GM12801 (cell line): ENCODE measurements around the gene GTF2B.

Experiments
- TF ChIP-seq, protein P1 (sequence below): IDR thresholded peaks from one replicate; pipeline ENCODE4 v1.5.1; 2011; ENCODE audit warnings: control low read depth; ENCODE audit not compliant: insufficient read length; ENCODE audit errors: extremely low read depth

GTF2B gene

GRCh38 chr1:88891318-88891950 lies at the start of gene GTF2B:
TSS of gene GTF2B (minus strand) at chr1:88891567. CDS start at chr1:88891499, 68 bp downstream.
- TF ChIP-seq, protein P1, sequence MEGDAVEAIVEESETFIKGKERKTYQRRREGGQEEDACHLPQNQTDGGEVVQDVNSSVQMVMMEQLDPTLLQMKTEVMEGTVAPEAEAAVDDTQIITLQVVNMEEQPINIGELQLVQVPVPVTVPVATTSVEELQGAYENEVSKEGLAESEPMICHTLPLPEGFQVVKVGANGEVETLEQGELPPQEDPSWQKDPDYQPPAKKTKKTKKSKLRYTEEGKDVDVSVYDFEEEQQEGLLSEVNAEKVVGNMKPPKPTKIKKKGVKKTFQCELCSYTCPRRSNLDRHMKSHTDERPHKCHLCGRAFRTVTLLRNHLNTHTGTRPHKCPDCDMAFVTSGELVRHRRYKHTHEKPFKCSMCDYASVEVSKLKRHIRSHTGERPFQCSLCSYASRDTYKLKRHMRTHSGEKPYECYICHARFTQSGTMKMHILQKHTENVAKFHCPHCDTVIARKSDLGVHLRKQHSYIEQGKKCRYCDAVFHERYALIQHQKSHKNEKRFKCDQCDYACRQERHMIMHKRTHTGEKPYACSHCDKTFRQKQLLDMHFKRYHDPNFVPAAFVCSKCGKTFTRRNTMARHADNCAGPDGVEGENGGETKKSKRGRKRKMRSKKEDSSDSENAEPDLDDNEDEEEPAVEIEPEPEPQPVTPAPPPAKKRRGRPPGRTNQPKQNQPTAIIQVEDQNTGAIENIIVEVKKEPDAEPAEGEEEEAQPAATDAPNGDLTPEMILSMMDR = no peak

- TF ChIP-seq, protein P1 = no peak
These were observed 45.5 kb upstream of the GTF2B start for GRCh38 chr1:88936760-88937342.

DNA sequence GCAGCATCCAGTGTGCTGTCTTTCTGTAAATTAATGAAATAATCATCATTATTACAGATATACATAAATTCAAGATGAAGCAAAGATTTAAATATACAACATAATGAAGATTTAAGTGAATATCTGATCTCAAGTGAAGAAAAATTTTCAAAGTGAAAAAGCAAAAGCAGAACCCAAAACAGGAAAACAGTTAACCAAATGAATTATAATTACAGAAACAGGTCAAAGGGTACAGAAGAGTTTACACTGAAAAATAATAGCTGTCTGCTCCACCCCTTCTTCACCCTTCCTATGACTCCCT lies 44.8 kb upstream of the GTF2B start:
- TF ChIP-seq, protein P1 = no peak

DNA sequence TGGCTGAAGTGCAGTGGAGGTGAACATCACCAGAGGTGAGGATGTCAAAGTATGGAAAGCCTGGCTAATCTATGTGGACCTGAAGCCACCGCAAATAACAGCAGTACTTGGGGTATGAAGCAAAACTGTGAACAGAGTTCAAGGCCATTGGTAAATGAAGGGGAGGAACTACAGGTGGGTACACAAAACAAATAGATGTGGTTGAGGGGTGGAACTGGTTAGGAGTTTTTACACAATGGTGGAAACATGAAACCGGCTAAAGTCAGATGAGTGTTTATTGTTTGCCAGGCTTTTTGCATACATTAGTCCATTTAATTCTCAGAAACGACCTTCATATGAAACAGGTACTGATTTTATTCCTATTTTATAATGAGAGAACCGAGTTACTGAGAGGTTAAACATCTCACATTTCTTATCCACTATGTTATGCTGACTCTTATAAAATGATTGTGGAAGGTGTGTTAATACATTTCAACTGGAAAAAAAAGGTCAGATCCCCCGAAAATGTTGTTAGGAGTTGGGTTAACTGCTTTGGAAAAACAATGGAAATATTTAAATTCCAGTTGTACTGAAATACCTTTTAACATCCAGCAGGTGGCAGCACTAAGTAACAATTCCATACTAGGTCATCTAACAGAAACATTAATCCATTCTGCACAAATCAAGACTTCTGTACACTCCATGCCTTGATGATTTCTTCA lies 44.3 kb upstream of the GTF2B start:
- TF ChIP-seq, protein P1 = no peak

GRCh38 chr1:88923224-88923623 lies 31.9 kb upstream of the GTF2B start:
- TF ChIP-seq, protein P1 = no peak

GRCh38 chr1:88922214-88922613 lies 30.8 kb upstream of the GTF2B start:
- TF ChIP-seq, protein P1 = no peak

DNA sequence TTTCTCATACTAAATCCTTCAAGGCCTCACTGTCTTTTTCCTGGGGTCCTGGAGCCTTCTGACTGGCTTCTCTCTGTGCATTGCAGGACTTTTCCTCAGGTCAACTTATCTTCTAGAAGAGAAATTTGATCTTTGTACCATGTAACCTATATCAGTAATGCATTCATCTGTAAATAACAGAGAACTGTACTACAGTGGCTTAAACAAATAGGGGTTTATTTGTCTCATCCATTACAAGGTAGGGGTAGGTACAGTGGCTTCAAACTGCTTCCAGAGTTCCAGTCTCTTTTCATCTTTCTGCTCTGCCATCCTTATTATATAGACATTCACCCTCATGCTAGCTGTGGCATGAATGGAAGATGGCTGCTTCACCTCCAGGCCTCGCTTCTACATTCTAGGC lies 29.5 kb upstream of the GTF2B start:
- TF ChIP-seq, protein P1 = no peak
